ENCODE measurements around the gene RYK.

Gene RYK

DNA sequence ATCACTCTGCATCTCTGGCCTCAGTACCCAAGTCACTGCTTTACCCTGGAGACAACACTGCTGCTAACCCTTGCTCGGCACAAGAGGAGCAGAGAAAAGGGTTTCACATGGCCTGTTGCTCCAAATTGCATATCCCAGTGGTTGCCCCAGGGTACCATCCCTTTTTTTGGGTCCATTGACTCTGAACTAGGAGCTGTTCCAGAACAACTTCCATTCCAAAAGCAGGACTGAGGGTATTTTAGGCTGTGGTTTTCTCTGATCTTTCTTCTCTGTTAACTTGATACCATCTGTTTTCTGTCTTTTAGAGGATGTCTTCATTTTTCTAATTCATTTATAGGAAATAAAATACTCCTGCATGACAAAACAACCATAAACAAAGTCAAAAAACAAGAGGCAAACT, 17.3 kb upstream of the RYK start:
- TF ChIP-seq, protein P1, sequence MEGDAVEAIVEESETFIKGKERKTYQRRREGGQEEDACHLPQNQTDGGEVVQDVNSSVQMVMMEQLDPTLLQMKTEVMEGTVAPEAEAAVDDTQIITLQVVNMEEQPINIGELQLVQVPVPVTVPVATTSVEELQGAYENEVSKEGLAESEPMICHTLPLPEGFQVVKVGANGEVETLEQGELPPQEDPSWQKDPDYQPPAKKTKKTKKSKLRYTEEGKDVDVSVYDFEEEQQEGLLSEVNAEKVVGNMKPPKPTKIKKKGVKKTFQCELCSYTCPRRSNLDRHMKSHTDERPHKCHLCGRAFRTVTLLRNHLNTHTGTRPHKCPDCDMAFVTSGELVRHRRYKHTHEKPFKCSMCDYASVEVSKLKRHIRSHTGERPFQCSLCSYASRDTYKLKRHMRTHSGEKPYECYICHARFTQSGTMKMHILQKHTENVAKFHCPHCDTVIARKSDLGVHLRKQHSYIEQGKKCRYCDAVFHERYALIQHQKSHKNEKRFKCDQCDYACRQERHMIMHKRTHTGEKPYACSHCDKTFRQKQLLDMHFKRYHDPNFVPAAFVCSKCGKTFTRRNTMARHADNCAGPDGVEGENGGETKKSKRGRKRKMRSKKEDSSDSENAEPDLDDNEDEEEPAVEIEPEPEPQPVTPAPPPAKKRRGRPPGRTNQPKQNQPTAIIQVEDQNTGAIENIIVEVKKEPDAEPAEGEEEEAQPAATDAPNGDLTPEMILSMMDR (IDR thresholded peaks at IDR 0.05; ENCODE audit: low read depth, low read length), result no peak

DNA sequence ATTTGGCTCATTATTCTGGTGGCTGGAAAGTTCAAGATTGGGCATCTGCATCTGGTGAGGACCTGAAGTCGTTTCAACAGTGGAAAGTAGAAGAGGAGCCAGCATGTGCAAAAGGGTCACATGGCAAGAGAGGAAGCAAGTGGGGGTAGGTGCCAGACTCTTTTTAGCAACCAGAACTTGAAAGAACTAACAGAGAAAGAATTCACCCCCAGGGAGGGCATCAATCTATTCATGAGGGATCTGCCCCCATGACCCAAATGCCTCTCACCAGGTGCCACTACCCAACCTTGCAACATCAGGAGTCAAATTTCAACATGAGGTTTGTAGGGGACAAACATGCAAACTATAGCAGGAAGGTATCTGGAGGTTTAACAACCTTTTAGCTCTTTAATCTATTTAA, 10.3 kb upstream of the RYK start:
- TF ChIP-seq, protein P1 (IDR thresholded peaks at IDR 0.05; ENCODE audit: low read depth, low read length), result no peak
- no peak for DNase-seq
- Histone ChIP-seq H3K4me3 (ENCODE audit: low read depth, low read length) (no peak overlapping the region), H3K36me3 (no peaks in the 10 kb centered on the region), H3K9me3 (no peaks in the 10 kb centered on the region), H3K27me3 (peaks cover 3% of the 10 kb centered on the region; the same call in 1 of the 2 replicates), H3K4me1 (no peaks in the 10 kb centered on the region)

More for the DNA sequence above, 17.3 kb upstream of the RYK start:
- Histone ChIP-seq H3K4me1 (no peaks in the 10 kb centered on the region), H3K27me3 (peaks cover 12% of the 10 kb centered on the region), H3K36me3 (no peaks in the 10 kb centered on the region), H3K9me3 (no peaks in the 10 kb centered on the region), H3K4me3 (ENCODE audit: low read depth, low read length) (no peak overlapping the region)
- no peak for DNase-seq

DNA sequence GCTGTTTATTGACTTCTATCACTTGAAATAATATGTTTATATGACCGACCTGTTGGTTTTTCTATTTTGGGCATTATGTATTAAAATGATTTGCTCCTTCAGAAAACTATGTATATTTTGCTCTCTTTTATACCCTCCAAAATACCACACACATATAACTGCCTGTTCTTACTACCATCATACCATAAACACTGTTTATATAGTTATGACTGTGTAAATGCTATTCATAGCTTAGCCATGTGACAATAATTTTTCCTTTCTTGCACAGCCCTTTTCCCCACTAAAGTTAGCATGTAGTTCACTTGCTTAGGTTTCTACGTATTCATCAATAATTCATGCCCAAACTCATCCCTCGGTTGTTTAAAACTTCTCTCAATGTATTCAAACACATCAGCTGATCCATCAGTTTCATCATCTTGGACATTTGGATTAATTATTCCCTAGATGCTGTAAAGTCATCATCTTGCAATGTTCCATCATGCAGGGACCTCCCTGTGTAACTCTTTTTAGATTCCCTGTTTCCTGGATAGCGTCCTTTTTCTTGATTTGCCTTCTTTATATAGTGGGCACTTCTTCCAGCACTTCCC, 8.2 kb upstream of the RYK start:
- no peak for DNase-seq
- TF ChIP-seq, protein P1 (IDR thresholded peaks at IDR 0.05; ENCODE audit: low read depth, low read length), result no peak
- no peaks in the 10 kb centered on the region for H3K9me3 ChIP-seq

DNA sequence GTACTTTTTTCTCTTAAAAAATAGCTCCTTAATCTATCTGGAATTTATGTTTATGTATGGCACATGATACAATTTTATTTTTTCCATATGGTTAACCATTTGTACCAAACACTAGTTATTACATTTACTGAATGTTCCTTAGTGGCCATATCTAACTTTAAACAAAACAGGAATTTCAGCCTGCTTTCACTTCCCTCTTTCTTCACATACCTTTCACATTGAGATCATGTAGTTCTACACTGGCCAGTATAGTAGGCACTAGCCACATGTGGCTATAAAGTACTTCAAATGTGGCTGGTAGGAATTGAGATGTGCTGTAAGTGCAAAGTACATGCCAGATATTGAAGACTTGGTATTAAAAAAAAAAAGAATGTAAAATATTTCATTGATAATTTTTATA, 4.7 kb upstream of the RYK start:
- TF ChIP-seq, protein P1 (IDR thresholded peaks at IDR 0.05; ENCODE audit: low read depth, low read length), result no peak
- H3K4me1 ChIP-seq, result no peaks in the 10 kb centered on the region
- no peaks in the 10 kb centered on the region for H3K36me3 ChIP-seq
- no peak for DNase-seq
- H3K4me3 ChIP-seq (ENCODE audit: low read depth, low read length), result no peak overlapping the region
- H3K9me3 ChIP-seq, result no peaks in the 10 kb centered on the region
- no peaks in the 10 kb centered on the region for H3K27me3 ChIP-seq

More for the DNA sequence above, 8.2 kb upstream of the RYK start:
- H3K36me3 ChIP-seq, result no peaks in the 10 kb centered on the region
- no peak overlapping the region for H3K4me3 ChIP-seq (ENCODE audit: low read depth, low read length)
- no peaks in the 10 kb centered on the region for H3K27me3 ChIP-seq
- H3K4me1 ChIP-seq, result no peaks in the 10 kb centered on the region

DNA sequence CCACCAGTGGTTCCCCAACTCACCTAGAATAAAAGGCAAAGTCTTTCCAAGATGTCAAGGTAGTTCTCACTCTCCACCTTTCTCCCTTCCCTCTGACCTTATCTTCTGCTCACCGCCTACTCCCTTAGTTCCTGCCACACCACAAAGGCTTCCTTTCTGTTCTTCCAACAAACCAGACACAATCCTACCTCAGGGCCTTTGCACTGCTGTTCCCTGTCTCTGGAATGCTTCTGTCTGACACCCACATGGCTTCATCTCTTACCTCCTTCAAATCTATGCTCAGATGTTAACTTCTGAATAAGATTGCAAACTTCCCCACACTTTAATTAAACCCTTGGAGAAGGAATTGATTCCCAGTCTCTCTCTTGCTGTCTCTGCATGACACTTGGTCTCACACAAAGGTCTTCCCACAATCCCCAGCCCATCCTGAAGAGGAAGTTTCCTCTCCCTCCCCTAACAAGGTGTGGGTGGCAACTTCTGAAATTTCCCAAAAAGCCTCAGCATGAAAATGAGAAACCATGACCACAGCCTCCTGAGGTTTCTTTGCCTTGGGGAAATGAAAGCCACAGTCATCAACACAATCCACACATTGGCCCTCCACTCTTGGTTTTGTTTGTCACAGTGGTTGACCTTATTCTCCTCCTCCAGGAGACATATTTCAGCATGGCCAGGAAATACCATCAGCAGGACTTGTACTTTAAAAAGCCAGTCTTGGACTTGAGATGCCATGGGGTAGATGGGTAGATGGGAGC, 3.0 kb upstream of the RYK start:
- Histone ChIP-seq H3K27me3 (no peaks in the 10 kb centered on the region), H3K36me3 (no peaks in the 10 kb centered on the region), H3K4me1 (no peaks in the 10 kb centered on the region; the same call in 1 of the 2 replicates), H3K9me3 (no peaks in the 10 kb centered on the region), H3K4me3 (ENCODE audit: low read depth, low read length) (no peak overlapping the region)
- no peak for DNase-seq
- TF ChIP-seq, protein P1 (IDR thresholded peaks at IDR 0.05; ENCODE audit: low read depth, low read length), result no peak

DNA sequence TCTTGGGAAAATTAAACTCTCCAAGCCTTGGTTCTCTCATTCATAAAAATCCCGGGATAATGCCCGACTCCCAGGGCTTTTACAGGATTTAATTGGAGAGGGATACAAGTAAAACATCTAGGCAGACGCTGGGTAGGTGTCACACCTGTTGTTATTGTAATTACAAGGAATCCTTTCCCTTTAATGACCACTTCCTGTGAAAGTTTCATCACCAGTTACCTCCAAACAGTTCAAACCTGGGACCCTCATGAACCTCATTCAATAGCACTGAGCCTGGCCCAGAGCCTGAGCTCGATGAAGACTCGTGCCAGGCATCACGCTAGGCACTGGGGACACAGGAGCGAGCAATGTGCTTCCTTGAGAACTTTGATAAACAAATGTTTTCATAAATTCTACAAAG, 2.1 kb upstream of the RYK start:
- no peak for DNase-seq
- Histone ChIP-seq H3K27me3 (no peaks in the 10 kb centered on the region), H3K36me3 (no peaks in the 10 kb centered on the region), H3K9me3 (no peaks in the 10 kb centered on the region), H3K4me3 (ENCODE audit: low read depth, low read length) (no peak overlapping the region), H3K4me1 (no peaks in the 10 kb centered on the region; the same call in 1 of the 2 replicates)
- TF ChIP-seq, protein P1 (IDR thresholded peaks at IDR 0.05; ENCODE audit: low read depth, low read length), result no peak
